D341Med (cell line): Measurements from ENCODE around the gene DUXB.

Source experiments
- DNase-seq: peaks from one replicate; pipeline ENCODE4 v3.0.0; 2012; ENCODE audit warnings: low spot score

DUXB gene, protein sequence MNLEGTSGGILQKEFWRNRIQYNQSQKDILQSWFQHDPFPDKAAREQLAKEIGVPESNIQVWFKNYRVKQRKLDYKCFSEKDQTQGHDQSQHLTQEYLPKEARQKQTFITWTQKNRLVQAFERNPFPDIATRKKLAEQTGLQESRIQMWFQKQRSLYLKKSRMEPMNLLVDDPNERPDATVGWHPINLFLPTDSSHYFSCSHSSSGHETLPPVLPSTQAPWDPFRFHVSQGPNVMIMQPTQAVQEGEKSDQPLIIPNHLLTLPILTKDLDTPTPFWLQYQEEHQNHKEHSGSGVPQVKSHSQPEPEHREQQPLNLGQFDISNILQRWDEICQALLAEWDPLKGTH

DNA sequence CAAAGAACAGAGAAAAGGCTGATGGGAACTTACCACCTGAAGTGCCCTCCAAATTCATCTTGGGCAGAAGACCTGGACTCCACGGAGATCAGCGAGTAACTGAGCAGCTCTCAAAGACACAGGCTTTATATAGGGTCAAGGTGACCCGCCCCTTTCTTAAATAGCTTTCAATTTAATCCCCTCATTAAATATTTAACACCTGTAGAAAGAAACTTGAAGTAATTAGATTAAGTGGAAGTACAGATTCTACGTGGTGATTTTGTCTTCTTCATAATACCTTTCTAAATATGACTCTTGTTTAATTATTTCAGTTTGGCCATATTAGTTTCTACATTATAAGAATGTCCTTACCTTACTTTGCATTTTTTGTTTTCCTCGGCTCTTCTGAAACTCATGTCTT lies at the start of gene DUXB:
Gene DUXB, minus strand, starts transcription at position 101 of the 400 bp plus-strand sequence. Its CDS starts 43 bp downstream, at position 58.
- DNase-seq: no peak

DNA sequence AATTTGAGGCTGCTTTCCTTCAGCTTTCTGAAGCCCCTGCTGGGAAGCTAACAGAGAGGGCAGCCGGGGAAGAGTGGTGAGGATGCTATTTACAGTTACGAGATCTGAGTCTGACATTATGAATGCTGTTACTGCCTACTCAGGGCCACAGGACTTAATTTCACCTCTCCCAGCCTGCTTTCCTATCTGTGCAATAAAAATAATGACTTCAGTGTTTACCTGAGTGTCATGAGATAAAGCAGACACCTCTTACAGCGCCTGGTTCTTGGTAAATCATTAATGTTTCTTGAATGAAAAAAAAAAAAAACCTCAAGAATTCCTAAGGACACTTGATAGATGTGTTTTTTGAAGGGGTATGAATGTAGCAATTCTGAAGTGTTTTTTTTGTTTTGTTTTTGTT lies 49.3 kb upstream of the DUXB start:
- DNase-seq: no peak

DNA sequence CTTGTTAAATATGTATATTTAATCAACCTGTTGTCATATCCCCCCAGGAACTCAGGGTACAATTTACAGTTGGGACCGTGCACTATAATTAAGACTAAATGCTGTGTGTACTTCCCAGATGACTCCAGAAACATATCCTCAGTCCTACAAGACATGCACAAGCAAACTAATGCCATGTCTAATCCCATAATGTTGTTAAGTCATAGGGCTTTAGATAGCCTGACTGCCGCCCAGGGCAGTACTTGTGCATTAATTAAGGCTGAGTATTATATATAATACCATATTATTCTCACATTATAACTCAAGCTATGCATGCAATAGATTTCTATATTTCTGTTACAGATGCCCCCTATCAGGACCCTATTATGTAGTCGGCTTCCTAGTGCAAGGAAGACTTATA lies 45.1 kb upstream of the DUXB start:
- no peak for DNase-seq

DNA sequence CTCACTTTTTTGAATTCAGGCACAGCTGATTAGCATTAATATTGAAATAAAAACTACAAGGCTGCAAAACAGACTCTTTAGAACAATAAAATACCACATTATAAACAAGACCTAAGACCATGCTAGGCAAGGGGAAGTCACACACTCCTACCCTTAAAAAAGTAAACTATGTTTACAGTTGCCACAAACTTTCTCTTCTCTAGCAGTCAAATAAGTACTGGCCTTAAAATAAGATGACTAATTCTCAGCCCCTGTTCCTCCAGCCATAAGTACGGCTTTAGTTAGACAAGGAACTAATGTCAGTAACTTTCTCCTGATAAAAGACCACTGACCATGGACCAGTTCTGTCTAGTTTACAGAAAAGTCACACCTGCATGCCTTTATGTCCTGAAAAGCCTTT lies 44.6 kb upstream of the DUXB start:
- no peak for DNase-seq

DNA sequence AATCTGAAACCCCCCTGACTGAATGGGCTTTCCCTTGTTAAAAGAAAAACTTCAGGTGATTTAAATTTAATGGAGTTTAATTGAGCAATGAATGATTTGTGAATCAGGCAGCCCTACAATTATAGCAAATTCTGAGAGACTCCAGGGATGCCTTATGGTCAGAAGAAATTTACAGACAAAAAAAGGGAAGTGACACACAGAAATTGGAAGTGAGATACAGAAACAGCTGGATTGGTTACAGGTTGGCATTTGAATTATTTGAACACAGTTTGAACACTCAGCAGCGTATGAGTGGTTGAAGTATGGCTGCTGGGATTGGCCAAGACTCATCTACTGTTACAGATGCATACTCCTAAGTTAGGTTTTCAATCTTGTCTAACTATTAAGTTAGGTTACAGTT lies 44.0 kb upstream of the DUXB start:
- DNase-seq: no peak

DNA sequence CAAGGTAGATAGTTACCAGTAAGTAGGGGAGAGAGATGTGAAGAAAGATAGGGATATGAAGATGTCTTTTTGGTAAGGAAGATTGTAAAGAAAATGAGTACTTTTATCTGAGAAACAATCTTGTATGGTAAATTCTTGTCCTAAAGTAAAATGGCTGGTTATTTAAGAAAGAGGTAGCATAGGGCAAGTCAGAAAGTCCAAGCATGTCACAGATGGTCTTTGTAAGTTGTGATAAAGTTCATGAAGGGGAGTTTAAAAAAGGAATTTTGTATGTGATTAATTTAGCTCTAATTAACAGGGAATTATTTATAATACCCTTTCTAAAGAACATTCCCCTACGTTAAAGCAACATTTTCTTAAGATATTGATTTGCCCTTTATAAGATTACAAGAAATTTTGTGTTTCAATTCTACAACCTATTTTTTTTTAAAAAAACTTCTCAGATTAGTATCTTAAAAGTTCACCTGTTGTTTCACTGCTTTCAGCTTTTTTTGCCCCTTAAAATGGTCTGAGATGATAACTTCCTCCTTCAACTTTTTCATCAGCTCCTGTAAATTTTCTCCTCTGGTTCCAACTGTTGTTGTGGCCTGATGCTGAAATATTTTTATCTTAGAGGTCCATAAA lies 41.3 kb upstream of the DUXB start:
- no peak for DNase-seq

DNA sequence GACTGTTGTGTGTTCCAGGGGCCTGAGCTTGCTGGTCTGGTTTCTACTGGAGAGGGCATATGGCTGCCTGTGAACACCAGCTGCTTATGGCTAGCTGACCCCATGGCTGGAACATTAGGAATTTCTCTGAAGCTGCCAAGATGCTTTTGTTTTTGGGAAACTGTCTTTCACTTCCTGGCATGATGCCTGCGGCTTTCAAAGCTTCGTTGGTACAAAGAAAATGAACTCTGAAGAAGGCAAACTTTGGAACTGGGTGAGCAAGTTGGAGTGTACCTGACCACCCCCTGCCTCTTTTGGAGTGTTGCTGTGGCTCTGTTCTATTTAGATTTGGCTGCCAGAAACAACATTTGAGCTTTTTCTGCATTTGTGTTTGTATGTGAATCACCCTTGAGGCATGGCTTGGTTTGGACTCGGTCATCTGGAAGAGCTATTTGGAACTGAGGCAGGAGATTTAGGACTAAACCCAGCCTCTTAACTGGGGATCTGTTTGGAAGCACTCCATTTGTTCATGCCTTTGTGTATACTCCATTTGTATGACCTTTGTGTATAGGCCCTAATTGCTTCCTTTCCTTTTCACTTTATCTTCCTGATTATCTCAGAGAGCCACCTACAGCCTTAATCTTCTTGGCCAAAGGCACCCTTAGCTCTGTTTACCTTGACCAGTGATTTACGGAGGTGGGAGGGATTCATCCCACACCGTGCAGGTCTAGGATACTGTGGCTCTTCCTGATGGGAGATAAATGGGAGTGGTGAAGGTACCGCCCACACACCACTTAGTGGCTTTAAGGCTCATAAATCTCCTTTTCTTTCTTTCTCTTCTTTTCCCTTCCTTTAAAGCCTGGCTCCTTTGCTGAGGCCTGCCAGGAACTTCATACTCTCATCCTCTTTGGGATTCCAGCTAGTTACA lies 32.3 kb upstream of the DUXB start:
- DNase-seq: no peak

DNA sequence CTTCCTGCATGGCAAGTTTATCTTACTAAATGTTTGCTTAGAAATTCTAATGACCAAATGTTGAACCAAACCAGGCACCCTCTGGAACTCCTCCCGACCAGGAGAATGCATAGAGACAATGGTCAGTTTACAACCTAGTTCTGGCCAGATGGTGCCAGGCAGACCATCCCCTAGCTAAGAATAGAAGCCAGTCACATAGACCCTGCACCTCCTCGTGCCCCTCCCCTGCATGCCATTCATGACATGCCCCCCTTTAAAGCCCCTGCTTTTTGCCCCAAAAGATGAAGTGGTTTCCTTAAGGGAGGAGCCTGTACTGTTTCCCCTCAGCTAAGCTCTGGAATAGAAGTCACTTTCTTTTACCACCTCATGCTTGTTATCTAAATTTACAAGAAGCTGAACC lies 31.6 kb upstream of the DUXB start:
- DNase-seq: no peak

DNA sequence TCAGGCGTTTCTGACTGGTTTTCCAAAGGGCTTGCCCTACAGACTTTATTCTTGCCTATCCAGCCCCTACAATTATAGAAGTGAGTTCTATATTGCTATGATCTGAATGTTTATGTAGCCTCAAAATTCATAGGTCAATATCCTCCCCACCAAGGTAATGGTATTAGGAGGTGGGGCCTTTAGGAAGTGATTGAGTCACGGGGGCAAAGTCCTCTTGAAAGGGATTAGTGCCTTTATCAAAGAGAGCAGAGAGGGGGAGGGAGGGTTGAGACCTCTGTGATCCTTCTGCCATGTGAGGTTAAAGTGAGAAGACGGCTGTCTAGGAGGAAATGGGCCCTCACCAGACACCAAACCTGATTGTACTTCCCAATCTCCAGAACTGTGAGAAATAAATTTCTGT lies 26.0 kb upstream of the DUXB start:
- no peak for DNase-seq

DNA sequence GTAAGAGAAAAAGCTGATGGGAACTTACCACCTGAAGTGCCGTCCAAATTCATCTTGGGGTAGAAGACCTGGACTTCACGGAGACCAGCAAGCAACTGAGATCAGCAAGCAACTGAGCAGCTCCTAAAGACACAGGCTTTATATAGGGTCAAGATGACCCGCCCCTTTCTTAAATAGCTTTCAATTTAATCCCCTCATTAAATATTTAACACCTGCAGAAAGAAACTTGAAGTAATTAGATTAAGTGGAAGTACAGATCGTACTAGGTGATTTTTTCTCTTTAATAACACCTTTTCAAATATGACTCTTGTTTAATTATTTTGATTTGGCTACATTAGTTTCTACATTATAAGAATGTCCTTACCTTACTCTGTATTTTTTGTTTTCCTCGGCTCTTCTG lies 25.1 kb upstream of the DUXB start, which contains the start of gene CPHXL:
Gene CPHXL, minus strand, starts transcription at position 101 of the 400 bp plus-strand sequence. Its CDS starts 48 bp downstream, at position 53.
- DNase-seq: no peak

DNA sequence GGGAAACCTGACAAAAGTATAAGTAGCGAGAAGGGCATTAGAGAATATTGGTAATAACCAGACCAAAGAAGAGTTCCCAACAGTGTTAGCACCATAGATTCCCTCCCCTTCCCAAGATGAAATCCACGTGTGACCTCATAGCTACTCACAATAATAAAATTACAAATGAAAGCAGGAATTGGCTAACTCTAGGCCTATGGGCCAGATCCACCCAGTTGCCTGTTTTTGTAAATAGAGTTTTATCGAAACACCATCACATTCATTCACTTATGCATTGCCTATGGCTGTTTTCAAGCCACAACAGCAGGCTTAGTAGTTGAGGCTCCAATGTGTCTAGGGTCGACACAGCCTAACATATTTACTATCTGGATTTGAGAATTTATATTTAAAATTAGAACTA lies 17.2 kb upstream of the DUXB start:
- no peak for DNase-seq

DNA sequence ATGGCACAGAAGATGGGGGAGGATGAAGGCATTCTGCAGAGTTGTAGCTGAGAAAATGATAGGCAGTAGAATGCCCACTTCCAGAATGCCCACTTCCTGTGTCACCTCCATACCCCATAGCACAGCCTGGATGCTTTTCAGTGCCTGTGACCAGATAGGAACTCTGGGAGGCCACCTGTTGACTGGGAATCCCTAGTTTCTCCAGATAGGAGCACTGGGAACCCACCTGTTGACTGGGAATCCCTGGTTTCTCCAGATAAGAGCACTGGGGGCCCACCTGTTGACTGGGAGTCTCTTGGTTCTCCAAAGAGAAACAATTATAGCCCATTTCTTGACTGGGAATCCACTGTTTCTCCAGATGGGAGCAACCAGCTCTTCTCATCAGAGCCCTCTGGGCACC lies 13.4 kb upstream of the DUXB start:
- DNase-seq: no peak

DNA sequence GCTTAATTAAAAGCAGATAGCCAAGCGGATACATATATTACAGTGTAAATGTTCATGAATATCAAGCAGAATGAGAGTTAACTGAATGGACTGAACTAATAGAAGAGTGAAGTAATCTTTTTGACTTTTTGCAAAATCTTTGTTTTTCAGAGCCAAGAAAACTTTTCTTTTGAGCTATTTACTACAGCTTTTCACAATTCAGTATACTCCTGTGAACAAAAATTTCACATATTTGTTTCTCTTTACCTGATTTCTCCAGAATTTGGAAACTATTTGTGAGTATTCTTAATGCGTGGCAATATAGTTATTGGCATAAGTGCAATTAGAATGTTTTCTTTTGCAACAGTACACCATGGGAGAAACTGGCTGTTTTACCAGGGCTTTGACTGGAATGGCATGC lies 9.1 kb upstream of the DUXB start:
- DNase-seq: no peak

DNA sequence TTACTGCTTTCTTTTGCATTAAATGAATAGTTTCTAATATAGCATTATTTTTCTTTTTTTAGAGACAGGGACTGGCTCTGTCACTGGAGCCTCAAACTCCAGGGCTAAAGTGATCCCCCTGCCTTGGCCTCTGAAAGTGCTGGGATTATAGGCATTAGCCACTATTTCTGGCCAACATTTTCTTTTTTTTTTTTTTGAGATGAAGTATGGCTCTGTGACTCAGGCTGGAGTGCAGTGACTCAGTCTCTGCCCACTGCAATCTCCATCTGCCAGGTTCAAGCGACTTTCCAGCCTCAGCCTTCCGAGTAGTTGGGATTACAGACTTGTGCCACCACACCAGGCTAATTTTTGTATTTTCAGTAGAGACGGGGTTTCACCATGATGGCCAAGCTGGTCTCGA lies 2.0 kb upstream of the DUXB start:
- no peak for DNase-seq

DNA sequence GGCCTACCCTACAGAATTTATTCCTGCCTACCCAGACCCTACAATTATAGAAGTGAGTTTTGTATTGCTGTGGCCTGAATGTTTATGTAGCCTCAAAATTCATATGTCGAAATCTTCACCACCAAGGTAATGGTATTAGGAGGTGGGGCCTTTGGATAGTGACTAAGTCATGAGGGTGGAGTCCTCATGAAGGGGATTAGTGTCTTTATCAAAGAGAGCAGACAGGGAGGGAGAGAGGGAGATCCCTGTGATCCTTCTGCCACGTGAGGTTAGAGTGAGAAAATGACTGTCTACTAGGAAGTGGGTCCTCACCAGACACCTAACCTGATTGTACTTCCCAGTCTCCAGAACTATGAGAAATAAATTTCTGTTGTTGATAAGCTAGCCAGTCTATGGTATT lies 981 bp upstream of the DUXB start:
- DNase-seq: no peak

DNA sequence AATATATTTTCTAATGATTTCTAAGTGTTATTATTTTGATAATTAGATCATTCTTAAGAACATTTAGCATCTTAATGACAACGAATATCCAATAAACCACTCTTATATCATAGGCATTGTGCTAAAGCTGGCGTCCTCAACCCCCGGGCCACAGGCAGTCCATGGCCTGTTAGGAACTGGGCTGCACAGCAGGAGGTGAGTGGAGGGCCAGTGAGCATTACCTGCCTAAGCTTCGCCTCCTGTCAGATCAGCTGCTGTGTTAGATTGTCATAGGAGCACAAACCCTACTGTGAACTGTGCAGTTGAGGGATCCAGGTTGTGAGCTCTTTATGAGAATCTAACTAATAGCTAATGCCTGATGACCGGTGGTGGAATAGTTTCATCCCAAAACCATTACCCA lies 3.7 kb downstream of the DUXB start:
- no peak for DNase-seq

DNA sequence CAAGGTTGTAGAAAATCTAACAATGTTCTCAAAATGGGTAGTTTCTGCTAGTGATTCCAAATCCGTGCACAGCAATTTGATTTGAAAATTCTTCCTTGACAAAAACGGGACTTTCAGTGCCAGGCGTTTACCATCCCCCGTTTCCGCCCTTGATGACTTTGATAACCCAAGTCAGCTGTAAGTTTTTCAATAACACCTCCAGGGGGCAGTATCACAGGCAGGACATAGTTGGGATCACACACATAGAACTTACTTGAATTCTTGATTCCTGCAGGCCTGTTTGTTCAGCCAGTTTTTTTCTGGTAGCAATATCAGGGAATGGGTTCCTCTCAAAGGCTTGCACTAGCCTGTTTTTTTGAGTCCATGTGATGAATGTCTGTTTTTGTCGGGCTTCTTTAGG lies 5.6 kb downstream of the DUXB start:
- no peak for DNase-seq

DNA sequence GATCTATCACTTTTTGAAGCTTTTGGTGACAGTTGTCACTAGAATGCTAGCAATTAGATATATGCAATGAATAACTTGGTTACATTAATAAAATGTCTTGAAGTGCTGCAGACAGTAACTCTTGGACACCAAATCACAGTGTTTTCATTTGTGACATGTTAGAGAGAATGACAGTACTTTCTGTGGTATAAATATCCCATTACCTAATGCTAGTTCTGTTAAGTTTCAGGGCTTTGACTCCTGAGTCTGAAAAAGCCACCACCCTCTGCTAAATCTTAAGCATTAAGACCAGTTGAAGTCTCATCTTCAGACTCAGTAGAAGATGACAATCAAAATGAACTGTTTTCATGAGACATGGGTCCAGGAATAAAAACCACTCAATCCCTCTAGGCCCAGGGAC lies 13.9 kb downstream of the DUXB start:
- DNase-seq: no peak

DNA sequence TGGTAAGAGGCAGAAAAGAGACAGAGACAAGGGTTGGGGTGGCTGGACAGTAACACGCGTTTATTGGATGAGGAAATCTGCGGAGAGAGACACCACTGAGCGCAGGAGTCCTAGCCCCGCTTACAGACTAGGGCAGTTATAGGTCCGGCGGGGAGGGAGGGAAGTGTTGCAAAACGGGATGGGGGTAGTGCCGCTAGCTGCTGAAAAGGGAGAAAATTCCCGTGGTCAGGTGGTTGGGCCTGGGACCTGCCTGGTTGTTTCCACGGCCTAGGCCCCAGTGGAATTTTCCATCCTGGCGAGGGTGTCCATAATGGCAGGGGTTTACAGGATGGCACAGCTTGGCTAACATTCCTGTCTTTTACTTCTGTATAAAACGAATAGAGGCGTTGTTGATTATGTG lies 19.0 kb downstream of the DUXB start:
- DNase-seq: no peak

DNA sequence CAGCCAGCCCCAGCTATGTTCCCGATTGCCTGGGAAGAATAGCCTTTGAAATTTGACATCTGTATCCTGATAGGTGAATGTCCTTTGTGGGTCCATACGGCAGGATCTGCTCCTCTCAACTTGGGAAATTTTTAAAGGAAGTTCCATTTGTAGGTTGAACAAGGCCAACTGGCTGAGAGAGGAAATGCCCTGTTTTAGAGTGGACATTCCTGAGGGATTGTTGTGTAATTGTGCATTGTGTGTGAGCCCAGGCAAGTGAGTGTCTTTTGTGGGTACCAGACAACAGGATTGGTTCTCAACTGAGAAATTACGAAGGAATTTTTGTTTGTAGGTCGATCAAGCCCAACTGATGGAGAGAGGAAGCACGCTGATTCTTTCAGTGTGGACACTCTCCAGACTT lies 21.9 kb downstream of the DUXB start:
- DNase-seq: no peak

DNA sequence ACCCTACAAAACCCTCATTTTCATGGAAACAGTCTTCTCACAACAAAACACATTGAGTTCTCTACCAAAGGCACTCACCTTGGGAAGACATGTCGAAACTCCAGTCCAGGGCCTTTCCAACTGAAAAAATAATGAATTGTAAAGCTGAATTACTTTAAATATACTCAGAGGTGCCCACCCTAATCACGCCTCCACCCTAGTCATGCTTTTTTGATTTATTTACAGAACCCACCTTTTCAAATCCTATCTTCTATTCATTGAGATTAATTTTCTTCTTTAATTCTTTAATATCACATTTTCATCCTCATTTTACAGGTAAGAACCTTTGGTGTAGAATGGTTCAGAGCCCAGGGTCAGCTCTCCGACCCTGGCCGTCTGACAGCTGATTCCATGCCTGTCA lies 24.4 kb downstream of the DUXB start, which contains the start of gene CPHXL2:
Gene CPHXL2, minus strand, starts transcription at position 101 of the 400 bp plus-strand sequence. Its CDS starts 10 bp downstream, at position 91.
- no peak for DNase-seq

DNA sequence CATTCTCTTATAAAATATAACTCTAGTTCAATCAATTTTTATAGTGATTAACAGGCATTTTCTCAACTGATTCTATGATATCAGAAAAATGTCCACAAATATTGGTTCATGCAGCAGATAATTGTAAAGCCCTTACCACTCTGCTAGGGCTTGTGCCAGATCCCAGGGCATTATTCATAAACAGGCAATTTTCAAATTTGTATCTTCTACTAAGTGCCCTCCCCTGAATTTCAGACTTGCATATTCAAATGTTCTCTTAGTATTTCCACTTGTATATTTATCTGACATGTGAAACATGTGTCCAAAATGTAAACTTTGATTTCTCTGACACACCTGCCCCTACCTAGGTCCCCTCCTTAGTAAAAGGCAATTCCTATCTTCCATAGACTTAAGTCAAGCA lies 33.8 kb downstream of the DUXB start:
- DNase-seq: no peak
